OCI-LY7 (cell line): ENCODE measurements around the gene EVI5.

Source experiments
- EZH2phosphoT487 ChIP-seq: fragments of 200-600 bp; sonication (generic); IDR thresholded peaks from 2 replicates; pipeline ENCODE4 v1.6.1; 2018; ENCODE audit warnings: low read depth, borderline replicate concordance, mild to moderate bottlenecking, mixed run types, antibody characterized with exemption, low read length, moderate library complexity, mixed read lengths
- TF ChIP-seq, protein P1 (sequence below): fragments of 200-600 bp; sonication (generic); conservative IDR thresholded peaks from 2 replicates; pipeline ENCODE4 v1.5.1; 2014; ENCODE audit warnings: mild to moderate bottlenecking, antibody characterized with exemption, low read length, moderate library complexity, mixed read lengths

DNA sequence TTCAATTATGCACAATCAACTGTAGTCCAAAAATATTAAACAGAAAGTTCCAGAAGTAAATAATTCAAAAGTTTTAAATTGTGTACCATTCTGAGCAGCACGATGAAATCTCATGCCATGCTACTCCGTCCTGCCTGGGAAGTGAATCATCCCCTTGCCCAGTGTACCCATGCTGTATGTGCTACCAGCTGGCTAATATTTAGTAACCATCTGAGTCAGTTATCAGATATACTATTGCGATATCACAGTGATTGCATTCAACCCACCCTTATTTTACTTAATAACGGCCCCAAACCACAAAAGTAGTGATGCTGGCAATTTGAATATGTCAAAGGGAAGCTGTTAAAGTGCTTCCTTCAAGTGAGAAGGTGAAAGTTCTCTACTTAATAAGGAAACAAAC is 56.2 kb downstream of the EVI5 start:
- TF ChIP-seq, protein P1, sequence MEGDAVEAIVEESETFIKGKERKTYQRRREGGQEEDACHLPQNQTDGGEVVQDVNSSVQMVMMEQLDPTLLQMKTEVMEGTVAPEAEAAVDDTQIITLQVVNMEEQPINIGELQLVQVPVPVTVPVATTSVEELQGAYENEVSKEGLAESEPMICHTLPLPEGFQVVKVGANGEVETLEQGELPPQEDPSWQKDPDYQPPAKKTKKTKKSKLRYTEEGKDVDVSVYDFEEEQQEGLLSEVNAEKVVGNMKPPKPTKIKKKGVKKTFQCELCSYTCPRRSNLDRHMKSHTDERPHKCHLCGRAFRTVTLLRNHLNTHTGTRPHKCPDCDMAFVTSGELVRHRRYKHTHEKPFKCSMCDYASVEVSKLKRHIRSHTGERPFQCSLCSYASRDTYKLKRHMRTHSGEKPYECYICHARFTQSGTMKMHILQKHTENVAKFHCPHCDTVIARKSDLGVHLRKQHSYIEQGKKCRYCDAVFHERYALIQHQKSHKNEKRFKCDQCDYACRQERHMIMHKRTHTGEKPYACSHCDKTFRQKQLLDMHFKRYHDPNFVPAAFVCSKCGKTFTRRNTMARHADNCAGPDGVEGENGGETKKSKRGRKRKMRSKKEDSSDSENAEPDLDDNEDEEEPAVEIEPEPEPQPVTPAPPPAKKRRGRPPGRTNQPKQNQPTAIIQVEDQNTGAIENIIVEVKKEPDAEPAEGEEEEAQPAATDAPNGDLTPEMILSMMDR, result no peak
- TF ChIP-seq EZH2phosphoT487, result no peak
